ENCODE measurements around the gene MTERF1.

Gene MTERF1

GRCh38 chr7:91846436-91846835, 34.1 kb downstream of the MTERF1 start:
- H2AFZ ChIP-seq (ENCODE audit: low read depth): no peak overlapping the region
- H3K9ac ChIP-seq: no peak overlapping the region
- H4K20me1 ChIP-seq (ENCODE audit: insufficient read depth): no peaks in the 10 kb centered on the region
- H3K4me1 ChIP-seq (ENCODE audit: low read depth, poor library complexity, severe bottlenecking): peaks cover 28% of the 10 kb centered on the region
- H3K79me2 ChIP-seq (ENCODE audit: insufficient read depth, low read depth): no peaks in the 10 kb centered on the region
- H3K27me3 ChIP-seq (ENCODE audit: insufficient read depth, low read depth): no peaks in the 10 kb centered on the region
- H3K27ac ChIP-seq: no peak overlapping the region
- H3K4me2 ChIP-seq: no peak overlapping the region
- TF ChIP-seq, protein P1, sequence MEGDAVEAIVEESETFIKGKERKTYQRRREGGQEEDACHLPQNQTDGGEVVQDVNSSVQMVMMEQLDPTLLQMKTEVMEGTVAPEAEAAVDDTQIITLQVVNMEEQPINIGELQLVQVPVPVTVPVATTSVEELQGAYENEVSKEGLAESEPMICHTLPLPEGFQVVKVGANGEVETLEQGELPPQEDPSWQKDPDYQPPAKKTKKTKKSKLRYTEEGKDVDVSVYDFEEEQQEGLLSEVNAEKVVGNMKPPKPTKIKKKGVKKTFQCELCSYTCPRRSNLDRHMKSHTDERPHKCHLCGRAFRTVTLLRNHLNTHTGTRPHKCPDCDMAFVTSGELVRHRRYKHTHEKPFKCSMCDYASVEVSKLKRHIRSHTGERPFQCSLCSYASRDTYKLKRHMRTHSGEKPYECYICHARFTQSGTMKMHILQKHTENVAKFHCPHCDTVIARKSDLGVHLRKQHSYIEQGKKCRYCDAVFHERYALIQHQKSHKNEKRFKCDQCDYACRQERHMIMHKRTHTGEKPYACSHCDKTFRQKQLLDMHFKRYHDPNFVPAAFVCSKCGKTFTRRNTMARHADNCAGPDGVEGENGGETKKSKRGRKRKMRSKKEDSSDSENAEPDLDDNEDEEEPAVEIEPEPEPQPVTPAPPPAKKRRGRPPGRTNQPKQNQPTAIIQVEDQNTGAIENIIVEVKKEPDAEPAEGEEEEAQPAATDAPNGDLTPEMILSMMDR (conservative IDR thresholded peaks at IDR 0.05; ENCODE audit: low read depth, low read length): no peak
- H3K36me3 ChIP-seq (ENCODE audit: insufficient read depth): no peaks in the 10 kb centered on the region
- no peak overlapping the region for H3K4me3 ChIP-seq (IDR thresholded peaks at IDR 0.05; ENCODE audit: insufficient read depth, low read depth, low read length)

DNA sequence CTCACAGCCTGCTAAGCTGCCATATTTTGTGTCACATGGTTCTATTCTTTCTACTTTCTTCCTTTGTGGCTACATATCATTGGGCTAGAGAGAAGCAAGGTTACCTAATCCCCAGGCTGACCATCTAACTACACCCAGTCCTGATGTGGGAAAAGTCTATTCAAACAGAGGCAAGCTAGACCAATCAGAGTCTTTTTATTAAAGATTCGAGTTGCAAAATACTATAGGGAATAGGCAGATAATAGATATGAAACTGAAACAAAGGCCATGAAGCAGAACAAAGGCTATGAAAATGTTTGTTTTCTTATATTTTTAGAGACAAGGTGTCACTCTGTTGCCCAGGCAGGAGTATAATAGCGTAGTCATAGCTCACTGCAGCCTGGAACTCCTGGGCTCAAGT, 36.7 kb downstream of the MTERF1 start:
- no peaks in the 10 kb centered on the region for H3K79me2 ChIP-seq (ENCODE audit: insufficient read depth, low read depth)
- no peak overlapping the region for H3K4me3 ChIP-seq (IDR thresholded peaks at IDR 0.05; ENCODE audit: insufficient read depth, low read depth, low read length)
- H3K36me3 ChIP-seq (ENCODE audit: insufficient read depth): no peaks in the 10 kb centered on the region
- H3K27ac ChIP-seq: peak overlapping the region; percentile 41
- TF ChIP-seq, protein P1 (conservative IDR thresholded peaks at IDR 0.05; ENCODE audit: low read depth, low read length): no peak
- peak overlapping the region; percentile 54 for H2AFZ ChIP-seq (ENCODE audit: low read depth)
- peak overlapping the region; percentile 66 for H3K4me2 ChIP-seq
- H3K9ac ChIP-seq: no peak overlapping the region
- H3K27me3 ChIP-seq (ENCODE audit: insufficient read depth, low read depth): no peaks in the 10 kb centered on the region
- no peaks in the 10 kb centered on the region for H4K20me1 ChIP-seq (ENCODE audit: insufficient read depth)
- H3K4me1 ChIP-seq (ENCODE audit: low read depth, poor library complexity, severe bottlenecking): peaks cover 28% of the 10 kb centered on the region

DNA sequence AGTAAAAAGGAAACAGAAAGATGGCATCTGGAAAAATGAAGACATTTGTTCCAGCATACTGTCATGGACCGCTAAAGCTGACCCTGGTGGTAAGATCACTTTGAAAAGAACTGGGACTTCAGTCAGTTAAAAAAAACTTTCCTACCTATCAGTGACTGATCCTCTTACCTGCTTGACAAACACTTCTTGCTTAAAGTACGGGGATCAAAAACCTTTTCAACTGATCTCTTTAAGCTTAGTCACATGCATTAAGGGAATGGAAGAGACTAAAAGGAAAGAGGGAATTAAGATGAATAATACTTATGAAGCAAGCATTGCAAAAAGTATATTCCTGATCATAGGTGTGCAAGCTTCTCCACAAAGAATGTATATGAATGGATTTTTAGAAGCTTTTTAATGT, 42.1 kb downstream of the MTERF1 start:
- peaks cover 30% of the 10 kb centered on the region for H3K4me1 ChIP-seq (ENCODE audit: low read depth, poor library complexity, severe bottlenecking)
- no peaks in the 10 kb centered on the region for H3K36me3 ChIP-seq (ENCODE audit: insufficient read depth)
- H2AFZ ChIP-seq (ENCODE audit: low read depth): no peak overlapping the region
- no peaks in the 10 kb centered on the region for H4K20me1 ChIP-seq (ENCODE audit: insufficient read depth)
- H3K79me2 ChIP-seq (ENCODE audit: insufficient read depth, low read depth): no peaks in the 10 kb centered on the region
- no peak overlapping the region for H3K9ac ChIP-seq
- H3K27ac ChIP-seq: no peak overlapping the region
- no peaks in the 10 kb centered on the region for H3K27me3 ChIP-seq (ENCODE audit: insufficient read depth, low read depth)
- no peak overlapping the region for H3K4me2 ChIP-seq
- TF ChIP-seq, protein P1 (conservative IDR thresholded peaks at IDR 0.05; ENCODE audit: low read depth, low read length): no peak
- no peak overlapping the region for H3K4me3 ChIP-seq (IDR thresholded peaks at IDR 0.05; ENCODE audit: insufficient read depth, low read depth, low read length)

GRCh38 chr7:91837397-91838070, 43.0 kb downstream of the MTERF1 start:
- H3K4me3 ChIP-seq (IDR thresholded peaks at IDR 0.05; ENCODE audit: insufficient read depth, low read depth, low read length): no peak overlapping the region
- no peaks in the 10 kb centered on the region for H3K27me3 ChIP-seq (ENCODE audit: insufficient read depth, low read depth)
- no peaks in the 10 kb centered on the region for H3K79me2 ChIP-seq (ENCODE audit: insufficient read depth, low read depth)
- TF ChIP-seq, protein P1 (conservative IDR thresholded peaks at IDR 0.05; ENCODE audit: low read depth, low read length): no peak
- H3K27ac ChIP-seq: no peak overlapping the region
- H3K4me1 ChIP-seq (ENCODE audit: low read depth, poor library complexity, severe bottlenecking): peaks cover 21% of the 10 kb centered on the region
- H2AFZ ChIP-seq (ENCODE audit: low read depth): no peak overlapping the region
- no peaks in the 10 kb centered on the region for H3K36me3 ChIP-seq (ENCODE audit: insufficient read depth)
- no peak overlapping the region for H3K4me2 ChIP-seq
- no peaks in the 10 kb centered on the region for H4K20me1 ChIP-seq (ENCODE audit: insufficient read depth)
- no peak overlapping the region for H3K9ac ChIP-seq
